Measurements from ENCODE around the gene RUFY3. TPM values are rescaled to one million over a fixed set of nuclear protein-coding genes. Genes with fewer than 3 reads are reported as not detected.

RUFY3 gene
- total and polyA plus RNA-seq, 9 of the 15 experiments (the other 6 are each of a cell fraction or from before 2014, with no cell fraction given) = 4.2 to 31.1 (median 21.5) TPM

DNA sequence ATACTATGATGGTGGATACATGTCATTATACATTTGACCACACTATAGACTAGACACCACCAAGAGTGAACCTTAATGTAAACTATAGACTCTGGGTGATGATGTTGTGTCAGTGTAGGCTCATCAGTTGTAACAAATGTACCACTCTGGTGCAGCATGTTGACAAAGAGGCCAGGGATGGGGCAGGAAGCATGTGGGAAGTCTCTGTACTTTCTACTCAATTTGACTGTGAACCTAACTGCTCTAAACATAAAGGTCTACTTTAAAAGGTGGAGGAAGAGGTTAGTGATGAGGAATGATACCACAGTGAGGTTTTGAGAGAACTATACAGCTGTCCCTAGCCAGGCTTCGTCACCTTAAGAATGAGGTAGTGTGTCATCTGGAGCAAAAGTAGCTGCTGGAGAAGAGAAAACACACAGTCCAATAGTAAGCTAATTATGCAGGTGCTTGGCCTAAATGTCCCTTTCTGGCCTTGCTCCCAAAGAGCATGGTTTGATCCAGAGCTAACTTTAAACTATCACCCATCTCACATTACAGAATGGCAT is 79.6 kb downstream of the RUFY3 start:
- Histone ChIP-seq H3K27ac (ENCODE audit: extremely low read depth, low read depth, low read length) (no peak overlapping the region), H3K79me2 (ENCODE audit: control insufficient read depth, insufficient read depth, low read length) (no peaks in the 10 kb centered on the region), H4K20me1 (replicated peaks; ENCODE audit: control insufficient read depth, insufficient read depth, low read length) (no peaks in the 10 kb centered on the region), H3K4me3 (no peak overlapping the region), H3K9me1 (ENCODE audit: control insufficient read depth, insufficient read depth, low read length) (no peaks in the 10 kb centered on the region), H3K27me3 (ENCODE audit: control insufficient read depth in 2 of 2, insufficient read depth in 2 of 2, low read length in 2 of 2) (no peaks in the 10 kb centered on the region), H3K36me3 (ENCODE audit: control insufficient read depth, insufficient read depth, low read length) (0 out of 3 replicates have a peak, but pooled peaks cover 2% of the 10 kb centered on the region), H3K4me2 (ENCODE audit: insufficient read depth, low read length) (no peak overlapping the region), H3K4me1 (replicated peaks in 1 of 2; ENCODE audit: control insufficient read depth in 2 of 2, insufficient read depth in 2 of 2, low read length in 2 of 2) (no peaks in the 10 kb centered on the region), H3K9ac (ENCODE audit: insufficient read depth in 1 of 2, low read depth in 2 of 2, low read length in 2 of 2) (no peak overlapping the region), H3K9me3 (replicated peaks; ENCODE audit: control insufficient read depth, insufficient read depth, low read depth, low read length) (no peaks in the 10 kb centered on the region), H2AFZ (ENCODE audit: low read depth, low read length) (no peak overlapping the region)
- FAIRE-seq (no peak), DNase-seq (ENCODE audit: extremely low read depth in 1 of 4, low spot score in 3 of 4) (no peak), ATAC-seq (no peak; the same call in 2 of the 3 replicates)
- WGBS (ENCODE audit: insufficient coverage, low coverage, missing lambda C conversion rate) = 67% methylated on average over 1 of the region's 1 CpG
- ChIA-PET CTCF (ENCODE audit: low intra/inter-chr PET ratio) (no interaction called here), POLR2A (interaction anchor here (0.9 kb wide), 1 partner anchor 27 kb away, joined by 3 read pairs; no protein-coding TSS in a partner anchor)
- BruUV-seq (replicated peaks) = no TSS peak
- intact Hi-C loops (cut with micrococcal nuclease) (no loop called here), in situ Hi-C loops (cut with MboI) (no loop called here)
- TF ChIP-seq, protein P1, sequence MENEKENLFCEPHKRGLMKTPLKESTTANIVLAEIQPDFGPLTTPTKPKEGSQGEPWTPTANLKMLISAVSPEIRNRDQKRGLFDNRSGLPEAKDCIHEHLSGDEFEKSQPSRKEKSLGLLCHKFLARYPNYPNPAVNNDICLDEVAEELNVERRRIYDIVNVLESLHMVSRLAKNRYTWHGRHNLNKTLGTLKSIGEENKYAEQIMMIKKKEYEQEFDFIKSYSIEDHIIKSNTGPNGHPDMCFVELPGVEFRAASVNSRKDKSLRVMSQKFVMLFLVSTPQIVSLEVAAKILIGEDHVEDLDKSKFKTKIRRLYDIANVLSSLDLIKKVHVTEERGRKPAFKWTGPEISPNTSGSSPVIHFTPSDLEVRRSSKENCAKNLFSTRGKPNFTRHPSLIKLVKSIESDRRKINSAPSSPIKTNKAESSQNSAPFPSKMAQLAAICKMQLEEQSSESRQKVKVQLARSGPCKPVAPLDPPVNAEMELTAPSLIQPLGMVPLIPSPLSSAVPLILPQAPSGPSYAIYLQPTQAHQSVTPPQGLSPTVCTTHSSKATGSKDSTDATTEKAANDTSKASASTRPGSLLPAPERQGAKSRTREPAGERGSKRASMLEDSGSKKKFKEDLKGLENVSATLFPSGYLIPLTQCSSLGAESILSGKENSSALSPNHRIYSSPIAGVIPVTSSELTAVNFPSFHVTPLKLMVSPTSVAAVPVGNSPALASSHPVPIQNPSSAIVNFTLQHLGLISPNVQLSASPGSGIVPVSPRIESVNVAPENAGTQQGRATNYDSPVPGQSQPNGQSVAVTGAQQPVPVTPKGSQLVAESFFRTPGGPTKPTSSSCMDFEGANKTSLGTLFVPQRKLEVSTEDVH (IDR thresholded peaks at IDR 0.05; ENCODE audit: low read depth, partially characterized antibody) = no peak
- no peak for TF ChIP-seq DPF2 (IDR thresholded peaks at IDR 0.05)
- TF ChIP-seq, protein P2, sequence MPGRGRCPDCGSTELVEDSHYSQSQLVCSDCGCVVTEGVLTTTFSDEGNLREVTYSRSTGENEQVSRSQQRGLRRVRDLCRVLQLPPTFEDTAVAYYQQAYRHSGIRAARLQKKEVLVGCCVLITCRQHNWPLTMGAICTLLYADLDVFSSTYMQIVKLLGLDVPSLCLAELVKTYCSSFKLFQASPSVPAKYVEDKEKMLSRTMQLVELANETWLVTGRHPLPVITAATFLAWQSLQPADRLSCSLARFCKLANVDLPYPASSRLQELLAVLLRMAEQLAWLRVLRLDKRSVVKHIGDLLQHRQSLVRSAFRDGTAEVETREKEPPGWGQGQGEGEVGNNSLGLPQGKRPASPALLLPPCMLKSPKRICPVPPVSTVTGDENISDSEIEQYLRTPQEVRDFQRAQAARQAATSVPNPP (IDR thresholded peaks at IDR 0.05; ENCODE audit: borderline replicate concordance, insufficient read depth, insufficient read length) = no peak
- no peak for TF ChIP-seq DDX20 (tag; IDR thresholded peaks at IDR 0.05; ENCODE audit: low read depth)
- no peak for TF ChIP-seq HCFC1 (IDR thresholded peaks at IDR 0.05; ENCODE audit: low read depth, low read length)
- no peak for TF ChIP-seq PCBP2 (IDR thresholded peaks at IDR 0.05; ENCODE audit: low read depth, low read length, poor library complexity, severe bottlenecking)
- no peak for TF ChIP-seq ZNF408 (CRISPR knock-in tag; IDR thresholded peaks at IDR 0.05; ENCODE audit: low read depth)
- TF ChIP-seq EP400 (IDR thresholded peaks at IDR 0.05) = no peak
- TF ChIP-seq ATF7 (IDR thresholded peaks at IDR 0.05) = no peak
- TF ChIP-seq CBFB (CRISPR knock-in tag; IDR thresholded peaks at IDR 0.05) = no peak

Measured in K562 (cell line).